OCI-LY3 (cell line): ENCODE data around the gene TET1.

Experiments
- EZH2phosphoT487 ChIP-seq: fragments of 200-600 bp; shearing (Covaris generic); IDR thresholded peaks from 2 replicates; pipeline ENCODE4 v1.6.1; 2018; ENCODE audit warnings: antibody characterized with exemption, mixed run types, low read depth
- TF ChIP-seq, protein P1 (sequence below): fragments of 200-600, 300-600 bp; sonication (generic); IDR thresholded peaks from 2 replicates; pipeline ENCODE4 v1.5.1; 2014; ENCODE audit warnings: antibody characterized with exemption, low read length, low read depth

DNA sequence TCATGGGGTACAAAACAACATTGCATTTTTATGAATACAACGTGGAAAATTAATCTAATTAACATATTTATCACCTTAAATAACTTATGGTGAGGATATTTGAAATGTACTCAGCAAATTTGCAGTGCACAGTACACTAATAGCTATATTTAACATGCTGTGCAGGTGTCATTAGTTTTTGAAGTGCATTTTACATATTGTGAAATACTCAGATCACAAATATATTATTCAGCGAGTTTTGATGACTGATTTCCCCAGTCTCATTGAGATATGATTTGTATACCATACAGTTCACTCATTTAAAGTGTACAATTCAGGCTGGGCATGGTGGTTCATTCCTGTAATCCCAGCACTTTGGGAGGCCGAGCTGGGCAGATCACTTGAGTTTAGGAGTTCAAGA is 59.5 kb downstream of the TET1 start:
- no peak for TF ChIP-seq EZH2phosphoT487
- TF ChIP-seq, protein P1, sequence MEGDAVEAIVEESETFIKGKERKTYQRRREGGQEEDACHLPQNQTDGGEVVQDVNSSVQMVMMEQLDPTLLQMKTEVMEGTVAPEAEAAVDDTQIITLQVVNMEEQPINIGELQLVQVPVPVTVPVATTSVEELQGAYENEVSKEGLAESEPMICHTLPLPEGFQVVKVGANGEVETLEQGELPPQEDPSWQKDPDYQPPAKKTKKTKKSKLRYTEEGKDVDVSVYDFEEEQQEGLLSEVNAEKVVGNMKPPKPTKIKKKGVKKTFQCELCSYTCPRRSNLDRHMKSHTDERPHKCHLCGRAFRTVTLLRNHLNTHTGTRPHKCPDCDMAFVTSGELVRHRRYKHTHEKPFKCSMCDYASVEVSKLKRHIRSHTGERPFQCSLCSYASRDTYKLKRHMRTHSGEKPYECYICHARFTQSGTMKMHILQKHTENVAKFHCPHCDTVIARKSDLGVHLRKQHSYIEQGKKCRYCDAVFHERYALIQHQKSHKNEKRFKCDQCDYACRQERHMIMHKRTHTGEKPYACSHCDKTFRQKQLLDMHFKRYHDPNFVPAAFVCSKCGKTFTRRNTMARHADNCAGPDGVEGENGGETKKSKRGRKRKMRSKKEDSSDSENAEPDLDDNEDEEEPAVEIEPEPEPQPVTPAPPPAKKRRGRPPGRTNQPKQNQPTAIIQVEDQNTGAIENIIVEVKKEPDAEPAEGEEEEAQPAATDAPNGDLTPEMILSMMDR: no peak
